Measurements from ENCODE around the gene TBC1D16. TPM values are rescaled to one million over a fixed set of nuclear protein-coding genes. Genes with fewer than 3 reads are reported as not detected.

Gene TBC1D16
- total and polyA plus RNA-seq, 12 donors: 4.8 to 23.3 (median 17.0) TPM

GRCh38 chr17:79938336-79939093, 97.2 kb downstream of the TBC1D16 start:
- intact Hi-C loops (cut with DNase I): no loop called here
- Histone ChIP-seq H3K27ac (no peak overlapping the region), H3K9me3 (no peaks in the 10 kb centered on the region), H3K36me3 (peaks cover 0 to 42% (median 0%) of the 10 kb centered on the region in 9 donors), H3K4me1 (peaks cover 0 to 26% (median 7%) of the 10 kb centered on the region in 9 donors), H3K27me3 (peaks cover 0 to 2% (median 0%) of the 10 kb centered on the region in 7 donors), H3K4me3 (no peak overlapping the region)
- WGBS, 2 donors: 88 to 90% methylated on average over 13 of the region's 13 CpGs
- TF ChIP-seq, protein P1, sequence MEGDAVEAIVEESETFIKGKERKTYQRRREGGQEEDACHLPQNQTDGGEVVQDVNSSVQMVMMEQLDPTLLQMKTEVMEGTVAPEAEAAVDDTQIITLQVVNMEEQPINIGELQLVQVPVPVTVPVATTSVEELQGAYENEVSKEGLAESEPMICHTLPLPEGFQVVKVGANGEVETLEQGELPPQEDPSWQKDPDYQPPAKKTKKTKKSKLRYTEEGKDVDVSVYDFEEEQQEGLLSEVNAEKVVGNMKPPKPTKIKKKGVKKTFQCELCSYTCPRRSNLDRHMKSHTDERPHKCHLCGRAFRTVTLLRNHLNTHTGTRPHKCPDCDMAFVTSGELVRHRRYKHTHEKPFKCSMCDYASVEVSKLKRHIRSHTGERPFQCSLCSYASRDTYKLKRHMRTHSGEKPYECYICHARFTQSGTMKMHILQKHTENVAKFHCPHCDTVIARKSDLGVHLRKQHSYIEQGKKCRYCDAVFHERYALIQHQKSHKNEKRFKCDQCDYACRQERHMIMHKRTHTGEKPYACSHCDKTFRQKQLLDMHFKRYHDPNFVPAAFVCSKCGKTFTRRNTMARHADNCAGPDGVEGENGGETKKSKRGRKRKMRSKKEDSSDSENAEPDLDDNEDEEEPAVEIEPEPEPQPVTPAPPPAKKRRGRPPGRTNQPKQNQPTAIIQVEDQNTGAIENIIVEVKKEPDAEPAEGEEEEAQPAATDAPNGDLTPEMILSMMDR (IDR thresholded peaks at IDR 0.05): no peak
- ATAC-seq (no peak), DNase-seq (peak in 1 of 2 donors; percentile 3)

DNA sequence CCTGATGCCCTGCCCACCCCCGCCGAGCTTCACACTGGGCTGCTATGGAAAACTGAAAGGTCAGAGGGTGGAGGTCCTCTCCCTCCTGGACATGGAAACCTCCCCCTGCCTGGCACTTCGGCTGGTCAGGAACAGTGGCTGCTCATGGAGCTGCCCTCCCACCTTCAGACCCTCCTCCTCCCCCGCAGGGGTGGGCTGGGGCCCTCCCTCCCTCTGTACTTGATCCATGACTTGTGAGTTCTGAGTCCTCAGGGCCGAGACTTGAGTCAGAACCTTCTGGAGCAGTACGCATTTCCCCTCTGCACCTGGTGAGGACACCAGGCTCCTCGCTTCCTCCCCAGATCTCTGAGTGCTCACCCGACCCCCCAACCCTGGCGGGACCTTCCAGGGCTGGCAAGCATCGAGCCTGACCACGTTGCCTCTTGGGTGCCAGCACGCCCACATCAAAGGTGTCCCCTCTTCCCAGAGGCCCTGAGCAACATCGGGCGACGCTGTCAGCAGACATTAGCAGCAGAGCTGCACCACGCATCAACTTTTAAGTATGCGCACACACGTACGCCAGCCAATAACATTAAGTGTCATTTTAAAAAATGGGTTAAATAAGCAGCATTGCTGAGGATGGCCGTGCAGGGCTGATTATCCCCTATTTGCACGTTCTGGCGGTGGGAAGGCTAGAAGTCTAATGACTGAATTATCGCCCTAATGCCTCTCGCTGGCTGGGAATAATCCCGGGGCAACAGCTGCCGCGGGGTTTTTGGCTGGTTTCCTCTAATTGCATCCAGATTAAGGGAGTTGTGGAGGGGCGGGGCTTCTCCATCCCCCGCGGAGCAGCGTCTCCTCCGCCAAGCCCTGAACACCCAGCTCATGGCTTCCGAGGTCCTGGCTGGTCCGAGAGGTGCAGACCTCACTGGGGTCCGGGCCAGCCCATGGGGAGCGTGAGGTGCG, 98.0 kb downstream of the TBC1D16 start:
- TF ChIP-seq, protein P1 (IDR thresholded peaks at IDR 0.05): no peak
- intact Hi-C loops (cut with DNase I): no loop called here
- DNase-seq (peak in 1 of 2 donors; percentile 28), ATAC-seq (peak in 1 of 8 donors; percentile 39)
- H3K4me3 ChIP-seq: no peak overlapping the region
- H3K4me1 ChIP-seq: peaks cover 0 to 22% (median 7%) of the 10 kb centered on the region in 9 donors
- no peak overlapping the region for H3K27ac ChIP-seq
- H3K9me3 ChIP-seq: no peaks in the 10 kb centered on the region
- H3K27me3 ChIP-seq: peaks cover 0 to 11% (median 1%) of the 10 kb centered on the region in 7 donors
- H3K36me3 ChIP-seq: peaks cover 0 to 33% (median 0%) of the 10 kb centered on the region in 9 donors
- 73% methylated on average over 37 of the region's 37 CpGs for WGBS, 2 donors

- Histone ChIP-seq H3K36me3 (peaks cover 0 to 24% (median 0%) of the 10 kb centered on the region in 9 donors), H3K4me3 (no peak overlapping the region), H3K4me1 (peaks cover 0 to 17% (median 7%) of the 10 kb centered on the region in 9 donors), H3K27me3 (peaks cover 0 to 19% (median 10%) of the 10 kb centered on the region in 7 donors), H3K9me3 (no peaks in the 10 kb centered on the region), H3K27ac (no peak overlapping the region)
- no peak for ATAC-seq
- DNase-seq: peak in 1 of 2 donors; percentile 15
- 53 to 57% methylated on average over 15 to 16 of the region's 16 CpGs for WGBS, 2 donors
- intact Hi-C loops (cut with DNase I): no loop called here
- TF ChIP-seq, protein P1 (IDR thresholded peaks at IDR 0.05): no peak
These were observed 98.9 kb downstream of the TBC1D16 start for GRCh38 chr17:79936641-79937381.
